GM12873 (cell line): ENCODE results near the gene ATXN1L.

Experiments used
- CTCF ChIP-seq: IDR thresholded peaks from 2 replicates; pipeline ENCODE4 v1.5.1; 2012; ENCODE audit warnings: low read depth, mild to moderate bottlenecking, moderate library complexity, low read length, control low read depth; ENCODE audit not compliant: insufficient read depth; ENCODE audit errors: missing control alignments

ATXN1L gene

GRCh38 chr16:71889147-71889546, 43.4 kb downstream of the ATXN1L start:
- no peak for TF ChIP-seq CTCF

DNA sequence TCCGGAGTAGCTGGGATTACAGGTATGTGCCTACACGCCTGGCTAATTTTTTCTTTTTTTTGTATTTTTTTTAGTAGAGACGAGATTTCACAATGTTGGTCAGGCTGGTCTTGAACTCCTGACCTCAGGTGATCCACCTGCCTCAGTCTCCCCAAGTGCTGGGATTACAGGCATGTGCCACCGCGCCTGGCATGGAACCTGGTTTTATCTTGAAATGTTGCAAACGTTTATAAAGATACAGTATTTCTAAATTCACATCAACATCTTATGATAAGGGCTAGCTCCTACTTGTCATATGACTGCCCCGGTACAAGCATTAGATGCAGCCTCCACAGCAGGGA, 48.1 kb downstream of the ATXN1L start:
- no peak for TF ChIP-seq CTCF

- TF ChIP-seq CTCF, result peak; percentile 36
Measured at GRCh38 chr16:71894229-71894920, 48.6 kb downstream of the ATXN1L start.

DNA sequence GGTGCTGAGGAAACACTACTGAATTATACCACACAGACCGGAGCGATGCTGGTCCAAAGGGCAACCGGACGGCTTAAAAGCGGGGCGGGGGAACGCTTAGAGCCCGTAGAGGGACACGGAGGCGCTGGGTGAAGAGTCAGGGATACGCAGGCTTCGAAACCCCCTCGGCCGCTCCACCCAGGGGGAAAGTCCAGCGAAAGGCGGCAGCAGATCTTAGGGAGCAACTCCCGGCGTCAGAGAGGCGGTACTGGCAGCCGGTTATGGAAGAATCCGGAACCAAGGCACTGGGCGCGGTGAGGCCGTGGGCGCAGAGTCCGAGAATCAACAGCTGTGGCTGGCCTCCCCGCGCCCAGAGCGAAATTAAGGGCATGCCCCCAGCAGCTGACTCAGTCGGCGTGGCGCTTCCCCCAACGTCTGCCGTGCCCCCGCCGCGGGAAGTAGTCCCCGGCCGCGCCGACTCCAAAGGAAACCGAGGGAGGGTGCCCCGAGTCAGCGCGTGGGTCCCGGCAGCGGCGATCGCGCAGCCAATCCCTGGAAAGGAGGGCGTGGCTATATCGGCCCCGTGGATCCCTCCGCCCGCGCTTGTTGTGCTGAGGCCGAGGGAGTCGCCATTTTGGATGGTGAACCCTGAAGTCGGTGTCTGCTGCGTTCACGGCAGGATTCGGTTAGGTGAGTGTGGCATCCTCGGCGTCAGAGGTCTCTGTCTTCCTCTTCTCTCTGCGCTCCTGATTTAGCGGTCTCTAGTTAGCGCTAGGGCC, 49.3 kb downstream of the ATXN1L start, which contains the start of gene IST1:
IST1 (plus strand) TSS at position 611 of the 758 bp plus-strand sequence. CDS start 20,110 bp downstream, outside the sequence.
- TF ChIP-seq CTCF, result no peak

- no peak for TF ChIP-seq CTCF
Measured at GRCh38 chr16:71895679-71896365, 50.0 kb downstream of the ATXN1L start.

DNA sequence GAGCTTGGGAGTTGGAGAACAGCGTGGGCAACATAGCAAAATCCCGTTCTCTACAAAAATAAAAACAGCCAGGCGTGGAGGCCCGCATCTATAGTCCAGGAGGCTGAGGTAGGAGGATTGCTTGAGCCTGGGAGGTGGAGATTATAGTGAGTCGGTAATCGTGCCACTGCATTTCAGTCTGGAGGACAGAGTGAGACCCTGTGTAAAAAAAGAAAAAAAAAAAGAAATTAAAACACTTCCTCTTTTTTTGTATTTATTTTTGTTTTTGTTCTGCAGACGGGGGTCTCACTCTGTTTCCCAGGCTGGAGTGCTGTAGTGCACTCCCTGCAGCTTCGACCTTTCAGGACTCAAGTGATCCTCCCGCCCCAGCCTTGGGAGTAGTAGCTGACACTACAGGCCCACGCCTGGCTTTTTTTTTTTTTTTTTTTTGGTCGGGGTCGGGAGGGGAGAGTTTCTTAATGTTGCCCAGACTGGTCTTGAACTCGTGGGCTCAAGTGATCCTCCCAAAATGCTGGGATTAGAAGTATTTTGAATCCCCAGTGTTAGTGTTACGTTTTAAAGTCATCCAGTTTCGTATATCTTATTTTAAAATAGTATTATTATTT, 51.1 kb downstream of the ATXN1L start:
- TF ChIP-seq CTCF, result no peak

DNA sequence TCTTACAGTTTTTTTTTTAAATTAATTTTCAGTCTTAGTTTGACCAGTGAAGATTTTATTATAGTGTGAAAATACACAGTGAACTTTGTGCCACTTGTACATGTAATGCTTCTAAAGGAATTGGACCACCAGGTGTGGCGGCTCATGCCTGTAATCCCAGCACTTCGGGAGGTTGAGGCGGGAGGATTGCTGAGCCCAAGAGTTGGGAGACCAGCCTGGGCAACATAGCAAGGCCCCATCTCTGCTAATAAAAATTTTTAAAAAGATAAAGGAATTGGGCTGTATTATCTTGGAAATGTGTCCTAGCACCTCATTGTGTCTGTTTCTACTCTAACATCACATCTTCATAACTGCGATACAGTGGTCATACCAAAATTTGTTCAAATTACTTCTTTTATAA, 53.4 kb downstream of the ATXN1L start:
- no peak for TF ChIP-seq CTCF
